Keratinocyte (primary cell): ENCODE results near the gene LEUTX. TPM values are rescaled to one million over a fixed set of nuclear protein-coding genes. Genes with fewer than 3 reads are reported as not detected.

Source experiments
- DNase-seq: peaks from one replicate; pipeline ENCODE4 v3.0.0-alpha.2; 2011; ENCODE audit warnings: low read depth, missing footprints, low spot score
- FAIRE-seq: peaks from 2 replicates; lab custom pipeline; 2011; peaks lifted over from hg19 to GRCh38; lab: Jason Lieb, UNC
- H2AFZ ChIP-seq: 2 replicates; pipeline ENCODE4 v1.6.0; 2012; ENCODE audit warnings: low read length, control low read depth, inconsistent platforms; ENCODE audit not compliant: control insufficient read depth
- H3K27ac ChIP-seq: 2 replicates; pipeline ENCODE4 v1.5.1; 2011; ENCODE audit warnings: low read length; ENCODE audit not compliant: control insufficient read depth, insufficient read depth
- H3K27me3 ChIP-seq: 3 replicates; pipeline ENCODE4 v1.6.0; 2011; ENCODE audit warnings: low read length; ENCODE audit not compliant: control insufficient read depth, insufficient read depth; ENCODE audit errors: extremely low read depth
- H3K36me3 ChIP-seq, 2 experiments: 2 replicates in 1 of 2; 3 replicates in 1 of 2; pipeline ENCODE4 v1.5.1; 2011; ENCODE audit warnings: low read length in 2 of 2, mild to moderate bottlenecking in 1 of 2; ENCODE audit not compliant: control insufficient read depth in 2 of 2, insufficient read depth in 2 of 2; ENCODE audit errors: extremely low read depth in 1 of 2
- H3K4me1 ChIP-seq: 3 replicates; pipeline ENCODE4 v1.5.1; 2011; ENCODE audit warnings: low read length; ENCODE audit not compliant: control insufficient read depth, insufficient read depth; ENCODE audit errors: extremely low read depth
- H3K4me2 ChIP-seq: 3 replicates; pipeline ENCODE4 v1.6.0; 2011; ENCODE audit warnings: low read depth, low read length; ENCODE audit not compliant: control insufficient read depth, insufficient read depth; ENCODE audit errors: extremely low read depth
- H3K4me3 ChIP-seq, 3 experiments: fragments of 200-600 bp in 1 of 3; sonication (generic) in 1 of 3; 2 replicates in 2 of 3; 3 replicates in 1 of 3; pipeline ENCODE4 v1.5.1; 2011 to 2016; ENCODE audit warnings: low read length in 3 of 3, mild to moderate bottlenecking in 3 of 3, control low read depth in 2 of 3, inconsistent platforms in 1 of 3, low read depth in 1 of 3, mixed read lengths in 1 of 3, mixed run types in 1 of 3, moderate library complexity in 1 of 3; ENCODE audit not compliant: control insufficient read depth in 2 of 3, insufficient read depth in 2 of 3; ENCODE audit errors: extremely low read depth in 1 of 3
- H3K79me2 ChIP-seq: 2 replicates; pipeline ENCODE4 v1.6.0; 2012; ENCODE audit warnings: low read length; ENCODE audit not compliant: control insufficient read depth, insufficient read depth
- H3K9ac ChIP-seq: 3 replicates; pipeline ENCODE4 v1.6.0; 2011; ENCODE audit warnings: low read length; ENCODE audit not compliant: control insufficient read depth, insufficient read depth; ENCODE audit errors: extremely low read depth
- H3K9me1 ChIP-seq: 3 replicates; pipeline ENCODE4 v1.6.0; 2011; ENCODE audit warnings: low read length; ENCODE audit not compliant: control insufficient read depth, insufficient read depth; ENCODE audit errors: extremely low read depth
- H3K9me3 ChIP-seq: 2 replicates; pipeline ENCODE4 v1.5.1; 2012; ENCODE audit warnings: low read depth, low read length; ENCODE audit not compliant: control insufficient read depth
- H4K20me1 ChIP-seq: 3 replicates; pipeline ENCODE4 v1.6.0; 2011; ENCODE audit warnings: low read length; ENCODE audit not compliant: control insufficient read depth, insufficient read depth; ENCODE audit errors: extremely low read depth
- CTCF ChIP-seq, 3 experiments: IDR thresholded peaks in 1 of 3; conservative IDR thresholded peaks in 1 of 3; optimal IDR thresholded peaks in 1 of 3; 2 replicates in 2 of 3; 3 replicates in 1 of 3; pipeline versions ENCODE3 to v1.5.1; 2011; ENCODE audit warnings: low read length in 3 of 3, mild to moderate bottlenecking in 3 of 3, moderate library complexity in 2 of 3, control low read depth in 1 of 3, inconsistent platforms in 1 of 3; ENCODE audit not compliant: insufficient read depth in 2 of 3; ENCODE audit errors: extremely low read depth in 1 of 3
- EZH2 ChIP-seq: IDR thresholded peaks from one replicate; pipeline ENCODE4 v1.6.1; 2012; ENCODE audit warnings: inconsistent platforms, mild to moderate bottlenecking, low read length, moderate library complexity
- dilution Hi-C: fragments of 300-500 bp; cut with MboI; formaldehyde crosslinking; loops from one replicate; pipeline ENCODE4 v1.7.0; 2020; ENCODE audit warnings: low sequenced_read_pairs; ENCODE audit not compliant: extremely low pct_ligation_motif_present
- polyA plus RNA-seq, 5 experiments: library from polyadenylated mRNA; depleted of rRNA in 3 of 5; stranded (reverse) in 3 of 5; stranded (forward) in 1 of 5; unstranded in 1 of 5; fragments of >200 nt; gene quantifications; 1 replicate in 1 of 5; 2 replicates in 3 of 5; 3 replicates in 1 of 5; pipeline versions ENCODE4 v1.2.1 to v1.2.3, GENCODE V29; 2011 to 2012; ENCODE audit warnings: missing spikeins in 2 of 5, low read depth in 1 of 5, low replicate concordance in 1 of 5

LEUTX gene
- polyA plus RNA-seq, 1 donor (not counting 4 experiments of a cell fraction or from before 2014, with no cell fraction given), result not detected

- dilution Hi-C loops, result no loop called here
- H4K20me1 ChIP-seq, result no peaks in the 10 kb centered on the region
- no peaks in the 10 kb centered on the region for H3K36me3 ChIP-seq
- no peaks in the 10 kb centered on the region for H3K9me3 ChIP-seq
- TF ChIP-seq CTCF (optimal IDR thresholded peaks at IDR 0.05 in 1 of 3, IDR thresholded peaks at IDR 0.05 in 1 of 3, conservative IDR thresholded peaks at IDR 0.05 in 1 of 3; ENCODE audit: extremely low read depth in 1 of 3, insufficient read depth in 2 of 3, low read length in 3 of 3) (no peak), EZH2 (no peak)
- H3K27me3 ChIP-seq, result no peaks in the 10 kb centered on the region
- H3K4me1 ChIP-seq, result no peaks in the 10 kb centered on the region
- no peak overlapping the region for H3K9ac ChIP-seq
- H3K27ac ChIP-seq, result no peak overlapping the region
- FAIRE-seq (no peak), DNase-seq (no peak)
- H3K4me3 ChIP-seq, result no peak overlapping the region
- H2AFZ ChIP-seq, result no peak overlapping the region
- no peaks in the 10 kb centered on the region for H3K79me2 ChIP-seq
- no peaks in the 10 kb centered on the region for H3K9me1 ChIP-seq
- H3K4me2 ChIP-seq, result no peak overlapping the region
These were observed 25.9 kb upstream of the LEUTX start for GRCh38 chr19:39752795-39753194.

GRCh38 chr19:39754544-39754943 lies 24.1 kb upstream of the LEUTX start:
- DNase-seq (no peak), FAIRE-seq (no peak)
- H3K4me3 ChIP-seq, result no peak overlapping the region
- no peaks in the 10 kb centered on the region for H3K9me1 ChIP-seq
- H4K20me1 ChIP-seq, result no peaks in the 10 kb centered on the region
- TF ChIP-seq EZH2 (no peak), CTCF (optimal IDR thresholded peaks at IDR 0.05 in 1 of 3, IDR thresholded peaks at IDR 0.05 in 1 of 3, conservative IDR thresholded peaks at IDR 0.05 in 1 of 3; ENCODE audit: extremely low read depth in 1 of 3, insufficient read depth in 2 of 3, low read length in 3 of 3) (no peak)
- no peak overlapping the region for H3K4me2 ChIP-seq
- H2AFZ ChIP-seq, result no peak overlapping the region
- H3K27ac ChIP-seq, result no peak overlapping the region
- no peaks in the 10 kb centered on the region for H3K4me1 ChIP-seq
- H3K79me2 ChIP-seq, result no peaks in the 10 kb centered on the region
- H3K27me3 ChIP-seq, result no peaks in the 10 kb centered on the region
- H3K9ac ChIP-seq, result no peak overlapping the region
- no peaks in the 10 kb centered on the region for H3K36me3 ChIP-seq
- dilution Hi-C loops, result no loop called here
- no peaks in the 10 kb centered on the region for H3K9me3 ChIP-seq
